Glomerular endothelial cell (primary cell): Measurements from ENCODE around the gene TTBK2. TPM values are rescaled to one million over a fixed set of nuclear protein-coding genes. Genes with fewer than 3 reads are reported as not detected.

Source experiments
- DNase-seq: peaks from one replicate; pipeline ENCODE4 v3.0.0-alpha.2; 2011; ENCODE audit warnings: low read depth, low spot score; ENCODE audit errors: extremely low read depth
- total RNA-seq: library from RNA; depleted of rRNA; stranded (reverse); fragments of >200 nt; gene quantifications from 2 replicates; pipeline ENCODE4 v1.2.3, GENCODE V29; 2015

Gene TTBK2
- total RNA-seq, 1 donor from 2014 or later = 15.5 TPM

GRCh38 chr15:42730536-42730935, 190.0 kb downstream of the TTBK2 start:
- DNase-seq = no peak

- no peak for DNase-seq
Measured at GRCh38 chr15:42730135-42730534, 190.4 kb downstream of the TTBK2 start.

GRCh38 chr15:42729409-42729808, 191.2 kb downstream of the TTBK2 start:
- no peak for DNase-seq

GRCh38 chr15:42728972-42729371, 191.6 kb downstream of the TTBK2 start:
- no peak for DNase-seq

- no peak for DNase-seq
Measured at GRCh38 chr15:42728560-42728959, 192.0 kb downstream of the TTBK2 start.

- no peak for DNase-seq
Measured at GRCh38 chr15:42727750-42728381, 192.7 kb downstream of the TTBK2 start.

GRCh38 chr15:42726114-42726513, 194.5 kb downstream of the TTBK2 start:
- no peak for DNase-seq

GRCh38 chr15:42725331-42725903, 195.2 kb downstream of the TTBK2 start:
- DNase-seq = no peak

- DNase-seq = no peak
Measured at GRCh38 chr15:42724276-42724675, 196.3 kb downstream of the TTBK2 start.

- no peak for DNase-seq
Measured at GRCh38 chr15:42723068-42723467, 197.5 kb downstream of the TTBK2 start.

- no peak for DNase-seq
Measured at GRCh38 chr15:42721916-42722315, 198.7 kb downstream of the TTBK2 start.

GRCh38 chr15:42721016-42721415, 199.6 kb downstream of the TTBK2 start:
- no peak for DNase-seq

GRCh38 chr15:42720071-42720470, 200.5 kb downstream of the TTBK2 start:
- DNase-seq = no peak

GRCh38 chr15:42719043-42719442, 201.5 kb downstream of the TTBK2 start:
- no peak for DNase-seq

GRCh38 chr15:42716626-42717025, 204.0 kb downstream of the TTBK2 start:
- no peak for DNase-seq

GRCh38 chr15:42716125-42716524, 204.5 kb downstream of the TTBK2 start:
- no peak for DNase-seq

- DNase-seq = no peak
Measured at GRCh38 chr15:42712584-42712983, 208.0 kb downstream of the TTBK2 start.

GRCh38 chr15:42711746-42712145, 208.8 kb downstream of the TTBK2 start:
- DNase-seq = no peak

- no peak for DNase-seq
Measured at GRCh38 chr15:42710662-42711061, 209.9 kb downstream of the TTBK2 start.

- DNase-seq = peak; percentile 25
Measured at GRCh38 chr15:42707873-42708544, 212.6 kb downstream of the TTBK2 start.

- no peak for DNase-seq
Measured at GRCh38 chr15:42707068-42707467, 213.5 kb downstream of the TTBK2 start.

- no peak for DNase-seq
Measured at GRCh38 chr15:42705336-42705735, 215.2 kb downstream of the TTBK2 start.
